ENCODE measurements around the gene BCAM.

BCAM gene

GRCh38 chr19:44806291-44806690 lies 2.6 kb upstream of the BCAM start:
- Histone ChIP-seq H3K4me1 (ENCODE audit: control insufficient read depth in 1 of 2, insufficient read depth in 1 of 2, low read depth in 1 of 2, low read length in 1 of 2) (peaks cover 6 to 8% of the 10 kb centered on the region in 2 experiments), H3K9me3 (no peaks in the 10 kb centered on the region), H3K36me3 (no peaks in the 10 kb centered on the region), H3K27ac (no peak overlapping the region), H3K27me3 (peaks cover 39% of the 10 kb centered on the region), H3K4me3 (ENCODE audit: low read depth in 1 of 2, low read length in 1 of 2) (no peak overlapping the region)
- no peak for TF ChIP-seq CTCF (IDR thresholded peaks at IDR 0.05)

- H3K9me3 ChIP-seq = no peaks in the 10 kb centered on the region
- H3K4me3 ChIP-seq (ENCODE audit: low read depth in 1 of 2, low read length in 1 of 2) = no peak overlapping the region
- H3K27ac ChIP-seq = no peak overlapping the region
- peaks cover 6 to 8% of the 10 kb centered on the region in 2 experiments for H3K4me1 ChIP-seq (ENCODE audit: control insufficient read depth in 1 of 2, insufficient read depth in 1 of 2, low read depth in 1 of 2, low read length in 1 of 2)
- no peaks in the 10 kb centered on the region for H3K36me3 ChIP-seq
- TF ChIP-seq CTCF (IDR thresholded peaks at IDR 0.05) = no peak
- H3K27me3 ChIP-seq = peaks cover 39% of the 10 kb centered on the region
These were observed 1.7 kb upstream of the BCAM start for GRCh38 chr19:44807162-44807561.

GRCh38 chr19:44807652-44808462 lies 1.0 kb upstream of the BCAM start:
- peaks cover 39% of the 10 kb centered on the region for H3K27me3 ChIP-seq
- no peak overlapping the region for H3K27ac ChIP-seq
- H3K4me1 ChIP-seq (ENCODE audit: control insufficient read depth in 1 of 2, insufficient read depth in 1 of 2, low read depth in 1 of 2, low read length in 1 of 2) = peaks cover 6 to 8% of the 10 kb centered on the region in 2 experiments
- no peaks in the 10 kb centered on the region for H3K9me3 ChIP-seq
- H3K4me3 ChIP-seq (ENCODE audit: low read depth in 1 of 2, low read length in 1 of 2) = no peak overlapping the region
- no peaks in the 10 kb centered on the region for H3K36me3 ChIP-seq
- TF ChIP-seq CTCF (IDR thresholded peaks at IDR 0.05) = no peak

- no peak overlapping the region for H3K4me3 ChIP-seq (ENCODE audit: low read depth in 1 of 2, low read length in 1 of 2)
- H3K36me3 ChIP-seq = no peaks in the 10 kb centered on the region
- H3K27ac ChIP-seq = no peak overlapping the region
- no peaks in the 10 kb centered on the region for H3K9me3 ChIP-seq
- H3K27me3 ChIP-seq = peaks cover 39% of the 10 kb centered on the region
- no peak for TF ChIP-seq CTCF (IDR thresholded peaks at IDR 0.05)
- peaks cover 6 to 8% of the 10 kb centered on the region in 2 experiments for H3K4me1 ChIP-seq (ENCODE audit: control insufficient read depth in 1 of 2, insufficient read depth in 1 of 2, low read depth in 1 of 2, low read length in 1 of 2)
These were observed 802 bp downstream of the BCAM start for GRCh38 chr19:44809577-44810233.

GRCh38 chr19:44810234-44811121 lies 1.6 kb downstream of the BCAM start:
- peaks cover 6 to 8% of the 10 kb centered on the region in 2 experiments for H3K4me1 ChIP-seq (ENCODE audit: control insufficient read depth in 1 of 2, insufficient read depth in 1 of 2, low read depth in 1 of 2, low read length in 1 of 2)
- no peak for TF ChIP-seq CTCF (IDR thresholded peaks at IDR 0.05)
- no peak overlapping the region for H3K4me3 ChIP-seq (ENCODE audit: low read depth in 1 of 2, low read length in 1 of 2)
- H3K27ac ChIP-seq = no peak overlapping the region
- H3K9me3 ChIP-seq = no peaks in the 10 kb centered on the region
- H3K27me3 ChIP-seq = peaks cover 39% of the 10 kb centered on the region
- H3K36me3 ChIP-seq = no peaks in the 10 kb centered on the region
